Astrocyte (in vitro differentiated cells and primary cell): ENCODE measurements around the gene C6orf47. TPM values are rescaled to one million over a fixed set of nuclear protein-coding genes. Genes with fewer than 3 reads are reported as not detected.
A peak's percentile ranks its signal among the peaks of the same experiment; 100 is the strongest.

Experiments
- DNase-seq: peaks from one replicate; pipeline ENCODE4 v3.0.0-alpha.2; 2010; ENCODE audit warnings: low read depth
- FAIRE-seq: peaks from 2 replicates; lab custom pipeline; 2011; peaks lifted over from hg19 to GRCh38; lab: Jason Lieb, UNC
- H2AFZ ChIP-seq: 2 replicates; pipeline ENCODE4 v1.6.0; 2012; ENCODE audit warnings: low read depth, low read length, inconsistent platforms
- H3K27ac ChIP-seq: 2 replicates; pipeline ENCODE4 v1.5.1; 2011; ENCODE audit warnings: low read depth, low read length, inconsistent platforms
- H3K27me3 ChIP-seq: 2 replicates; pipeline ENCODE4 v1.6.0; 2011; ENCODE audit warnings: low read length, inconsistent platforms; ENCODE audit not compliant: insufficient read depth
- H3K36me3 ChIP-seq: 2 replicates; pipeline ENCODE4 v1.5.1; 2011; ENCODE audit warnings: low read length, inconsistent platforms; ENCODE audit not compliant: insufficient read depth
- H3K4me1 ChIP-seq: 2 replicates; pipeline ENCODE4 v1.5.1; 2011; ENCODE audit warnings: low read length, inconsistent platforms; ENCODE audit not compliant: insufficient read depth
- H3K4me2 ChIP-seq: 2 replicates; pipeline ENCODE4 v1.6.0; 2012; ENCODE audit warnings: low read length, inconsistent platforms
- H3K4me3 ChIP-seq: 2 replicates; pipeline ENCODE4 v1.5.1; 2011; ENCODE audit warnings: low read depth, mild to moderate bottlenecking, low read length, inconsistent platforms; ENCODE audit not compliant: insufficient read depth
- H3K79me2 ChIP-seq: 2 replicates; pipeline ENCODE4 v1.6.0; 2012; ENCODE audit warnings: mild to moderate bottlenecking, low read length, inconsistent platforms; ENCODE audit not compliant: insufficient read depth
- H3K9ac ChIP-seq: 2 replicates; pipeline ENCODE4 v1.6.0; 2012; ENCODE audit warnings: mild to moderate bottlenecking, low read length, inconsistent platforms
- H3K9me3 ChIP-seq: 2 replicates; pipeline ENCODE4 v1.5.1; 2012; ENCODE audit warnings: low read depth, mild to moderate bottlenecking, low read length, inconsistent platforms; ENCODE audit not compliant: insufficient read depth
- H4K20me1 ChIP-seq: 2 replicates; pipeline ENCODE4 v1.6.0; 2012; ENCODE audit warnings: low read length, inconsistent platforms; ENCODE audit not compliant: insufficient read depth
- H3K27ac Mint-ChIP-seq: one replicate; pipeline ENCODE4 v1.8.0; 2021; ENCODE audit warnings: mild to moderate bottlenecking, mixed read lengths; ENCODE audit not compliant: unreplicated experiment
- H3K27me3 Mint-ChIP-seq: one replicate; pipeline ENCODE4 v1.8.0; 2021; ENCODE audit warnings: low read depth, mixed read lengths; ENCODE audit not compliant: unreplicated experiment
- H3K36me3 Mint-ChIP-seq: one replicate; pipeline ENCODE4 v1.8.0; 2021; ENCODE audit warnings: low read depth, mixed read lengths; ENCODE audit not compliant: unreplicated experiment
- H3K4me1 Mint-ChIP-seq: one replicate; pipeline ENCODE4 v1.8.0; 2021; ENCODE audit warnings: low read depth, mixed read lengths; ENCODE audit not compliant: unreplicated experiment
- H3K4me3 Mint-ChIP-seq: one replicate; pipeline ENCODE4 v1.8.0; 2021; ENCODE audit warnings: mild to moderate bottlenecking, moderate library complexity, mixed read lengths; ENCODE audit not compliant: unreplicated experiment
- H3K9me3 Mint-ChIP-seq: one replicate; pipeline ENCODE4 v1.8.0; 2021; ENCODE audit warnings: mild to moderate bottlenecking, mixed read lengths; ENCODE audit not compliant: unreplicated experiment
- EZH2 ChIP-seq: IDR thresholded peaks from 2 replicates; pipeline ENCODE4 v1.6.1; 2012; ENCODE audit warnings: mild to moderate bottlenecking, low read length, inconsistent platforms; ENCODE audit not compliant: insufficient read depth
- total RNA-seq: library from RNA; stranded (reverse); gene quantifications from 2 replicates; pipeline ENCODE4 v1.2.1, GENCODE V29; 2021
- TF ChIP-seq, protein P1 (sequence below): IDR thresholded peaks from 2 replicates; pipeline ENCODE4 v1.5.1; 2011; ENCODE audit warnings: low read depth, mild to moderate bottlenecking, inconsistent platforms, low read length, moderate library complexity; ENCODE audit not compliant: insufficient read depth

Gene C6orf47
- total RNA-seq, 1 donor from 2014 or later: 14.7 TPM

GRCh38 chr6:31631681-31632278 lies 28.8 kb downstream of the C6orf47 start:
- Mint-ChIP-seq H3K9me3 (no peaks in the 10 kb centered on the region), H3K36me3 (peaks cover 34% of the 10 kb centered on the region), H3K27ac (no peak overlapping the region), H3K27me3 (no peaks in the 10 kb centered on the region), H3K4me1 (no peaks in the 10 kb centered on the region), H3K4me3 (no peak overlapping the region)
- H3K79me2 ChIP-seq: peaks cover 57% of the 10 kb centered on the region
- H2AFZ ChIP-seq: no peak overlapping the region
- H4K20me1 ChIP-seq: peaks cover 96% of the 10 kb centered on the region
- no peak for TF ChIP-seq EZH2
- TF ChIP-seq, protein P1, sequence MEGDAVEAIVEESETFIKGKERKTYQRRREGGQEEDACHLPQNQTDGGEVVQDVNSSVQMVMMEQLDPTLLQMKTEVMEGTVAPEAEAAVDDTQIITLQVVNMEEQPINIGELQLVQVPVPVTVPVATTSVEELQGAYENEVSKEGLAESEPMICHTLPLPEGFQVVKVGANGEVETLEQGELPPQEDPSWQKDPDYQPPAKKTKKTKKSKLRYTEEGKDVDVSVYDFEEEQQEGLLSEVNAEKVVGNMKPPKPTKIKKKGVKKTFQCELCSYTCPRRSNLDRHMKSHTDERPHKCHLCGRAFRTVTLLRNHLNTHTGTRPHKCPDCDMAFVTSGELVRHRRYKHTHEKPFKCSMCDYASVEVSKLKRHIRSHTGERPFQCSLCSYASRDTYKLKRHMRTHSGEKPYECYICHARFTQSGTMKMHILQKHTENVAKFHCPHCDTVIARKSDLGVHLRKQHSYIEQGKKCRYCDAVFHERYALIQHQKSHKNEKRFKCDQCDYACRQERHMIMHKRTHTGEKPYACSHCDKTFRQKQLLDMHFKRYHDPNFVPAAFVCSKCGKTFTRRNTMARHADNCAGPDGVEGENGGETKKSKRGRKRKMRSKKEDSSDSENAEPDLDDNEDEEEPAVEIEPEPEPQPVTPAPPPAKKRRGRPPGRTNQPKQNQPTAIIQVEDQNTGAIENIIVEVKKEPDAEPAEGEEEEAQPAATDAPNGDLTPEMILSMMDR: no peak
- FAIRE-seq (no peak), DNase-seq (no peak)
- H3K27me3 ChIP-seq: no peaks in the 10 kb centered on the region
- H3K4me2 ChIP-seq: no peak overlapping the region
- peaks cover 63% of the 10 kb centered on the region for H3K36me3 ChIP-seq
- H3K9me3 ChIP-seq: no peaks in the 10 kb centered on the region
- no peak overlapping the region for H3K27ac ChIP-seq
- no peak overlapping the region for H3K9ac ChIP-seq
- no peaks in the 10 kb centered on the region for H3K4me1 ChIP-seq
- H3K4me3 ChIP-seq: no peak overlapping the region

GRCh38 chr6:31631209-31631608 lies 29.4 kb downstream of the C6orf47 start:
- H3K4me3 Mint-ChIP-seq: no peak overlapping the region
- no peak overlapping the region for H3K27ac Mint-ChIP-seq
- TF ChIP-seq EZH2: no peak
- FAIRE-seq (no peak), DNase-seq (no peak)
- H4K20me1 ChIP-seq: peaks cover 96% of the 10 kb centered on the region
- no peaks in the 10 kb centered on the region for H3K27me3 ChIP-seq
- H3K9me3 ChIP-seq: no peaks in the 10 kb centered on the region
- H3K36me3 Mint-ChIP-seq: peaks cover 37% of the 10 kb centered on the region
- no peak overlapping the region for H3K9ac ChIP-seq
- H3K27ac ChIP-seq: no peak overlapping the region
- no peaks in the 10 kb centered on the region for H3K27me3 Mint-ChIP-seq
- H3K36me3 ChIP-seq: peaks cover 63% of the 10 kb centered on the region
- H3K4me1 Mint-ChIP-seq: no peaks in the 10 kb centered on the region
- H3K9me3 Mint-ChIP-seq: no peaks in the 10 kb centered on the region
- no peak overlapping the region for H3K4me3 ChIP-seq
- H2AFZ ChIP-seq: no peak overlapping the region
- peaks cover 63% of the 10 kb centered on the region for H3K79me2 ChIP-seq
- no peak overlapping the region for H3K4me2 ChIP-seq
- H3K4me1 ChIP-seq: no peaks in the 10 kb centered on the region

DNA sequence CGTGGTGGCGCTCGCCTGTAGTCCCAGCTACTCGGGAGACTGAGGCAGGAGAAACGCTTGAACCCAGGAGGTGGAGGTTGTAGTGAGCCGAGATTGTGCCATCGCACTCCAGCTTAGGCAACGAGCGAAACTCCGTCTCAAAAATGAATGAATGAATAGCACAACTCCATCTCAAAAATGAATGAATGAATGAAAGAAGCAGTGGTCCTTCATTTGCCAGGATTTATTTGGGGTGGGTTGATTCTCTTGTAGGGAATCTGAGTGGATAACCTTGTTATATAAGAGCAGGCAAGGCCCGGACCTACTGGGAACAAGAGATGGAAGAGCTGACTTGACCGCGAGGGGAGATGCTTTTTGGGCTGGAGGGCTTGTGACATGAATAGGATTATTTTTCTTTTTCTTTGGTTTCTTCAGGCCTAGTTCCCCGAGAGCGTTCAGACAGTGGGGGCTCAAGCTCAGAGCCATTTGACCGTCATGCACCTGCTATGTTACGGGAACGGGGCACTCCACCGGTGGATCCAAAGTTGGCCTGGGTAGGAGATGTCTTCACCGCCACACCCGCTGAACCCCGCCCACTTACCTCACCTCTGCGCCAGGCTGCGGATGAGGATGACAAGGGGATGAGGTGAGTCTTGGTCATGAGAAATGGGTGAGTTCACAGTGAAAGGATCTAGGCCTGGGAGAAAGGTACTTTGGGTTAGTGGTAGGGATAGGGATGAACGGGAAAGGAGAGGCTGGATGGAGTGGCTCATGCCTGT lies 30.2 kb downstream of the C6orf47 start:
- no peaks in the 10 kb centered on the region for H3K27me3 Mint-ChIP-seq
- no peak for FAIRE-seq
- H3K27me3 ChIP-seq: no peaks in the 10 kb centered on the region
- no peak for DNase-seq
- no peak overlapping the region for H3K4me3 ChIP-seq
- H3K79me2 ChIP-seq: peaks cover 72% of the 10 kb centered on the region
- H2AFZ ChIP-seq: no peak overlapping the region
- peaks cover 36% of the 10 kb centered on the region for H3K36me3 Mint-ChIP-seq
- H3K27ac Mint-ChIP-seq: peak overlapping the region; percentile 66
- H3K9me3 Mint-ChIP-seq: no peaks in the 10 kb centered on the region
- no peaks in the 10 kb centered on the region for H3K4me1 ChIP-seq
- H4K20me1 ChIP-seq: peaks cover 96% of the 10 kb centered on the region
- H3K9me3 ChIP-seq: no peaks in the 10 kb centered on the region
- H3K9ac ChIP-seq: no peak overlapping the region
- H3K27ac ChIP-seq: no peak overlapping the region
- H3K4me3 Mint-ChIP-seq: peak overlapping the region; percentile 16
- TF ChIP-seq, protein P1: no peak
- H3K4me2 ChIP-seq: no peak overlapping the region
- no peaks in the 10 kb centered on the region for H3K4me1 Mint-ChIP-seq
- H3K36me3 ChIP-seq: peaks cover 62% of the 10 kb centered on the region
